Motor neuron (in vitro differentiated cells): ENCODE results near the gene GNAI1. TPM values are rescaled to one million over a fixed set of nuclear protein-coding genes. Genes with fewer than 3 reads are reported as not detected.

Experiments used
- ATAC-seq, 8 experiments: fragments of 200-7000 bp; cut with Tn5 transposase; replicated peaks in 6 of 8; 2 replicates each; pipeline ENCODE4 v1.8.0; 2021; ENCODE audit warnings: mild to moderate bottlenecking in 8 of 8, moderate library complexity in 8 of 8
- H3K27ac ChIP-seq, 2 donors: fragments of 250-450 bp; sonication (Bioruptor Pico); 2 replicates each; pipeline ENCODE4 v1.9.0; 2021; ENCODE audit warnings: antibody characterized with exemption in 2 of 2, mild to moderate bottlenecking in 2 of 2, moderate library complexity in 1 of 2
- H3K4me1 ChIP-seq, 2 donors: fragments of 250-450 bp; sonication (Bioruptor Pico); replicated peaks in 1 of 2; 2 replicates each; pipeline ENCODE4 v1.6.1; 2021; ENCODE audit warnings: antibody characterized with exemption in 2 of 2, mild to moderate bottlenecking in 2 of 2, moderate library complexity in 1 of 2
- H3K4me3 ChIP-seq, 5 donors: fragments of 250-450 bp; sonication (Bioruptor Pico); 2 replicates each; pipeline ENCODE4 v1.9.0; 2021; ENCODE audit warnings: antibody characterized with exemption in 5 of 5, mild to moderate bottlenecking in 5 of 5, moderate library complexity in 4 of 5
- WGBS, 10 experiments: fragments of 450-650 bp; shearing (Covaris generic); methylation state at CpG; one replicate each; pipeline ENCODE4 v1.0.0; 2022; 5-methylcytosine and 5-hydroxymethylcytosine counted together
- in situ Hi-C, 9 experiments: fragments of 400-800 bp; cut with MboI; loops; one replicate each; pipeline ENCODE4 v1.15.0; 2021; ENCODE audit warnings: low sequenced_read_pairs in 9 of 9, low pct_unique_long_range_greater_than_20kb in 2 of 9; ENCODE audit not compliant: unreplicated experiment in 9 of 9
- total RNA-seq, 8 experiments: library from RNA; unstranded; fragments of 300-600 nt; gene quantifications; 2 replicates each; pipeline versions ENCODE4 v1.2.3 to v1.2.4, GENCODE V29; 2022

The GNAI1 gene
- total RNA-seq, 8 experiments from 2014 or later, result 29.8 to 89.5 (median 33.4) TPM

DNA sequence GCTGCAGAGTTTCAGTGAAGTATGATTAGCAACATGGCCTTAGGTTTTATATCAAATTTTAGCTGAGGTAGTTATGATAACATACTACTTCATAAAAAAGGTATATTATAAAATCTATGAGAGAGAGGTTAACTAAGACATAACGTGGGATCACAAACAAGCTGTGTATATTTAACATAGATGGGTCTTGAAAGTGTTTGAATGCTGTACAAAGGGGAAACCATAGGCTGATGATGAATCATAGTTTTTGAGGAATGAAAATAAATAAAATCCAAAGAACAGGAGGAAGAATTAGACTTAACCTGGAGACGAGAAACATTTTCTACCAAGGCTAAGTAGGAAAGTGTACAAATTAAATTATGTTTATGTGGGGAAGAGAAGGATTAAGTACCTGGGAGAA lies 119.0 kb downstream of the GNAI1 start:
- in situ Hi-C loops, result no loop called here
- Histone ChIP-seq H3K4me3 (no peak overlapping the region), H3K4me1 (peaks cover 10 to 11% of the 10 kb centered on the region in 2 donors), H3K27ac (no peak overlapping the region)
- 73 to 100% (median 90%) methylated on average over 2 of the region's 2 CpGs; no CpG with 5 or more reads in 2 of the 10 experiments for WGBS, 10 experiments
- ATAC-seq, result no peak

DNA sequence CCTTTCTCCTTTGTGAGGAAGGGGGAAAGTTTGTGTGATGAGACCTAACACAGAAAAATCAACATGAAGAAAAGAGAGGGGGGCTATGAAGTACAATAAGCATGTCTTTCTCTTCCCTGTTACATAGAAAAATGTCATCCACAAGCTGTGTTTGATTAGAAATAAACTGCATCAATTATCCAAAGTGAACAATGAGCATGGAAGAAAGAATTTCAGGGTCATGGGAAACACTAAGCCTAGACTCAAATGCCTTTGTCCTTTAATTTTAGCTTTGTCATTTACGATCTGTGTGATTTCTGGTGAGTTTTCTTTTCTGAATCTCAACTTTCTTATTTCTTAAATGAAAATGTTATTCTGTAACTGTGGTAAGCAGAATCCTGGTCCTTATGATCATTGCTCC lies 121.0 kb downstream of the GNAI1 start:
- H3K27ac ChIP-seq, result peak overlapping the region in 1 of 2 donors; percentile 61
- H3K4me3 ChIP-seq, result no peak overlapping the region
- 0 to 100% (median 25%) methylated on average over 1 of the region's 1 CpG; no CpG with 5 or more reads in 1 of the 10 experiments for WGBS, 10 experiments
- H3K4me1 ChIP-seq, result peaks cover 10 to 11% of the 10 kb centered on the region in 2 donors
- in situ Hi-C loops, result no loop called here
- peak in 2 of 8 experiments; percentile 25 to 26 for ATAC-seq

DNA sequence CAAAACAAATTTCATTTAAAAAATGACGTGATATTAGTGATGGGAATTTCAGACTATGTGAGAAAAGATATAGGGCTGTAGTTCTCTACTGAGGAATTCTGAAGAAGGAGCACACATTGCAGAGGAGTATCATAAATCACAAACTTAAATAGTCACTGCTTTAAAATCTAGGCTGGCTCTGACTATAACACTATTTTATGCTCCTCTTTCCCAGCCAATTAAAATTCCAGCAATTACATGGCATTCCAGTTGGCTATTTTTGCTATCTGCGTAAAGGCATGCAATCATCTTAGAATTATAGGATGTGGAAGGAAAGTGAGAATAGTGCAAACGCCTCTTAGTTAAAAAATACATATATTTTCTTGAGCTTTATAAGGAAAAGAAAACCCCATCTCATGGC lies 123.1 kb downstream of the GNAI1 start:
- Histone ChIP-seq H3K27ac (no peak overlapping the region), H3K4me1 (peaks cover 10 to 11% of the 10 kb centered on the region in 2 donors), H3K4me3 (no peak overlapping the region)
- in situ Hi-C loops, result no loop called here
- WGBS, 10 experiments, result 52 to 100% (median 94%) methylated on average over 1 to 3 of the region's 3 CpGs
- no peak for ATAC-seq

DNA sequence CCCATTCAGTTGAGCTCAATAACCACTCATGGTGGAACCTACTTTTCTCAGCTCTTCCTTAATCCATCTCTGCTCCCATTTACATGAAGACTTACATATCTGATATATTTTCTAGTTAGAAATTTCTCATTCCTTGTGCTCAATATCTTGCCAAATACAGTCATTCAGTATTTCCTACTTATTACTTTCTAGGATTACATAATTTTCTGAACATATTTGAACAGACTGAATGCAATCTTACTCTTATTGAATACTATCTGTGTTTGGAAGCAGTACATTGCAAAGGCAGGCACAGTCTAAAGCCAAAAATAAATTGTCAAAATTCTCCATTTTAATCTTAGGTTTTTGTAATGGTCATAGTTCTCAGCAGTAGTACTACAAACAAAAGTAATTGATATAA lies 126.0 kb downstream of the GNAI1 start:
- no peak for ATAC-seq
- in situ Hi-C loops, result no loop called here
- no peak overlapping the region for H3K27ac ChIP-seq
- no peak overlapping the region for H3K4me3 ChIP-seq
- H3K4me1 ChIP-seq, result peaks cover 4 to 5% of the 10 kb centered on the region in 2 donors

DNA sequence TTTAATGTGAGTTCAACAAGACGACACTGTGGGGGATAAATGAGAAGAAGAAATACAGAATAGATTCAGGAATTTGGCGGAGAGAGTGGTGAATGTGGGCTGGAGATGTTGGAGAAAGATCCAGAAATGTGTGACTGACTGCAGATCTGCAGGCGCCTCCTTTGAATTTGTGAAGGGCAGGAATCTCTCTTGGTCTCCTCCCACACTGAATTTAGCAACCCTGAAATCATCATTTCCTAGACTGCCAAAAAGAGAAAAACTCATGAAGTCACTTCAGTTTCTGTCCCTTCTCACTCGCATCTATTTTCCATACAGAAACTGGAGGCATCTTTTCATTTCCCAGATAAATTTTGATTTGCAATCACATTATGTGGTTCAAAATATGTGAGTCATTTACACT lies 128.7 kb downstream of the GNAI1 start:
- in situ Hi-C loops, result no loop called here
- 9 to 93% (median 85%) methylated on average over 1 to 4 of the region's 4 CpGs for WGBS, 10 experiments
- no peaks in the 10 kb centered on the region for H3K4me1 ChIP-seq
- peak in 2 of 8 experiments; percentile 80 to 86 for ATAC-seq
- H3K27ac ChIP-seq, result no peak overlapping the region
- no peak overlapping the region for H3K4me3 ChIP-seq

DNA sequence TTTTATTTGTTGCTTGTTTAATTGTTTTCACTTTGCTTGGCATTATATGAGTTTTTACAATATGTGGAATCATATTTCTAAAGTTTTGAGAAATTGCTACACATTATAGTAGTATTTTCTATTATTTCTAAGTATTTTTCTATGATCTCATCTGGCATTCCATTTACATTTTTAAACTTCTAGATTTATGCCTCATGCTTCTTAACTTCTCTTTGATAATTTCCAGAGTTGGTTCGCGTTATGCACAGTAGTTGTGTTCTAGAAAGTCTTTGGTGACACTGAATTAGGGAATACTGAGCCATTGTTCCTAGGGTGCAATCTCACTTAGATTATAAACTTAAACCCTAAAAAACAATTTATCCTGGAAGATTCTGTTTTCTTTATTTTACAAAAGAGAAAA lies 129.2 kb downstream of the GNAI1 start:
- Histone ChIP-seq H3K4me1 (no peaks in the 10 kb centered on the region), H3K4me3 (no peak overlapping the region), H3K27ac (no peak overlapping the region)
- 42 to 100% (median 71%) methylated on average over 2 of the region's 2 CpGs; no CpG with 5 or more reads in 1 of the 10 experiments for WGBS, 10 experiments
- in situ Hi-C loops, result no loop called here
- no peak for ATAC-seq

DNA sequence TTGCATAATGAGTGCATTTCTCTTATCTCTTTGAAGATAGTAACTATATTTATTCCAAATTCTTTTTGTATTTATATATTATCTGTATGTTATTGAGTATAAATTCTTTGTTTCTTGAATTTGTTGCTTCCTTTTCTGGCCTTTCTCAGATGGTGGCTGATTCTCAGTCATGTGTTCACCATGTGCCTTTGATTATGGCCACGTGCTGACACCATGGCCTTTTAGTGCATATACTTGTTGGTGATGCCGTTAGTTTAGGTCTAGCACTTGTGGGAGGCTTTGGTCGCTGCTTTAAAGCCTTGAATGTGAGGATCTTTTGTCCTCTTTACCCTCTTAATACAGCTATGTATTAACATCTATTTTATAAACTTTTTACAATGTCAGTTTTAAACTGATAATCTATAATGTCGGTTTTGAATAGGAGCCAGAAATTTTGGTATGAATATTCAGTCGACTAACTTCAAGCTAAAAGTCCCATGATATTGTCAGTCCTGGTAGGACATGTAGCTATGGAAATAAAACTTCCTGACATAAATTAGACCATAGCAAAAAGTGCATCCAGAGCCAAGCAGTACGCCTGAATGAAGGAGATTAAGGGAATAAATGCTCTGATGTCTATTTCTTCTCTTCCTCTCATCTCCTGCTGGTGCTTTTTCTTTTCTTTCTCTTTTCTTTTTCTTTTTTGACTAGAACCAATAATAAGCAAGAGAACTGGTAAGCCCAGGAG lies 130.3 kb downstream of the GNAI1 start:
- Histone ChIP-seq H3K4me1 (no peaks in the 10 kb centered on the region), H3K4me3 (no peak overlapping the region), H3K27ac (no peak overlapping the region)
- in situ Hi-C loops, result no loop called here
- 38 to 100% (median 66%) methylated on average over 1 to 6 of the region's 6 CpGs for WGBS, 10 experiments
- ATAC-seq, result no peak

DNA sequence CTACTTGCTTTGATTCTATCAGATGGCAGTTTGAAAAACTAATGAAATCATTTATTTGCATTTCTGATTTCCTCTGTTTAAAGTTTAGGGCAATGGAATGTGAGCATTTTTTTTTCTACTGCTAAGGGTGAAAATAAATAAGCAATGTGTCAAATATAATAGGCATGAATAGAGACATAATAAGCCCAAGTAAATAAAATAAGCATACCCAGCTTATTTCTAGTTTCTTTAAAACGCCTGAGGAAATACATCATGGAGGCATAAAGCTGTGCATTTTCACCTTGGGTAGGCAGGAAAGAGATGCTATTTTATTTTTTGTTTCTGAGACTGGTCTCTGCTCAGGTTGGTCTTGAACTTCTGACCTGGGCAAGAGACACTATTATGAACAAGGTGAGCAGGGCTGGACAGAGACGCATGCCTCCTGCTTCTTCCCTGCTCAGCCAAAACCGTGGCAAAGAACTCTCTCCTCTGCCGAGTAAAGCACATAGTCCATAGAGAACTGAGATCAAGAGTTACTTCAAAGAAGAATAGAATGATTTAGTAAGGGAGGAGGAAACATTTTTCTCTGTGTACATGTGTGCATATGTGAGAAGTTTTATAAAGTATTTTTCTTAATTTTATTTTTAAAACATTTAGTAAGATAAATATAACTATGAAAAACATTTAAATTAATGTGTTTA lies 138.1 kb downstream of the GNAI1 start:
- 0 to 88% (median 68%) methylated on average over 1 to 4 of the region's 4 CpGs; no CpG with 5 or more reads in 1 of the 10 experiments for WGBS, 10 experiments
- no peaks in the 10 kb centered on the region for H3K4me1 ChIP-seq
- no peak overlapping the region for H3K4me3 ChIP-seq
- in situ Hi-C loops, result no loop called here
- peak in 3 of 8 experiments; percentile 20 to 88 (median 72) for ATAC-seq
- no peak overlapping the region for H3K27ac ChIP-seq

DNA sequence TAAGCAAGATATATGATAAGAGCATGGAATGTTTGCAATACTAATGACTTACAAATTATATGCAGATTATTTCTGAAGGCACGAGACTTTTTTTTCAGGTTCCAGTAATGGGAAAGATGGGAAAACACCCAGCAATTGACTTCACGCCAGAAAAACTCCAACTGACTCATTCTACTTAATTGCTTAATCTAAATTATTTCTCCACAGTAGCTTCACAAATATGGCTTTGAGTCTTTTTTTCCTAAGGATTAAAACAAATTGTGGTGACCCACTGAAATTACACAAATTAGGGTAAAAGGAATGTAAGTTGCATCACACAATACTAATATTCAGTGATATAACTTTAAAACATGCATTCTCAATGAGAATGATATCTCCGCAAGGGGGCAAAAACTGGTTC lies 138.7 kb downstream of the GNAI1 start:
- peak in 3 of 8 experiments; percentile 40 to 75 (median 46) for ATAC-seq
- no peak overlapping the region for H3K4me3 ChIP-seq
- H3K27ac ChIP-seq, result no peak overlapping the region
- H3K4me1 ChIP-seq, result peaks cover 0 to 3% of the 10 kb centered on the region in 2 donors
- in situ Hi-C loops, result no loop called here
- WGBS, 10 experiments, result 16 to 100% (median 80%) methylated on average over 1 to 3 of the region's 3 CpGs

DNA sequence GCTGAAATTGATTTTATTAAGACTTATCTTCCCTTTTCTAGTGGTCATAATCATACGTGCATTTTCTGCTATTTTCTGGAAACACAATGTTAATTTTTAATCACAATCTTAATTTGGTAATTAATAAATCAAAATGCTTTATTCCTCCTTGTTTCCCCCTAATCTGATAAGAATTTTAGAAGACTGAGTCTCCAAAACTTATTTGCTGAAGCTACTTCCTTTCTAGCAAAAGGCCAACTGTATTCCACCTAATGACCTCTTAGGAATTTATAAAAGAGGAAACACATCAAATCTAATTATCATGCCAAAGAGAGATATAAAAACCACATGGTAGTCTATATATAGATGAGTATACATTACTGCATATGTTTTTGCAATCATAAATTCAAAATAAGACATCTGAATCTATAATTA lies 140.6 kb downstream of the GNAI1 start:
- peaks cover 0 to 3% of the 10 kb centered on the region in 2 donors for H3K4me1 ChIP-seq
- H3K4me3 ChIP-seq, result no peak overlapping the region
- in situ Hi-C loops, result no loop called here
- no peak overlapping the region for H3K27ac ChIP-seq
- WGBS, 10 experiments, result 50 to 100% (median 95%) methylated on average over 1 of the region's 1 CpG; no CpG with 5 or more reads in 2 of the 10 experiments
- ATAC-seq, result no peak
